ENCODE results near the gene ZNF574. TPM values are rescaled to one million over a fixed set of nuclear protein-coding genes. Genes with fewer than 3 reads are reported as not detected.

The ZNF574 gene
- total and polyA plus RNA-seq, 7 experiments from 2014 or later, result 11.2 to 32.8 (median 20.9) TPM

GRCh38 chr19:42091742-42092141, 15.8 kb downstream of the ZNF574 start:
- ChIA-PET CTCF (interaction anchor here (0.5 to 0.7 kb wide), 2 partner anchors 20 to 97 kb away, joined by 3 to 4 read pairs; no protein-coding TSS in a partner anchor), POLR2A (no interaction called here)
- DNase-seq (no peak), ATAC-seq (no peak)
- Histone ChIP-seq H3K4me3 (ENCODE audit: low read length) (no peak overlapping the region), H3K36me3 (ENCODE audit: control insufficient read depth in 2 of 3, insufficient read depth in 3 of 3, low read length in 3 of 3) (peaks cover 0 to 42% (median 19%) of the 10 kb centered on the region in 3 experiments), H3K9me3 (ENCODE audit: control insufficient read depth in 2 of 3, low read length in 3 of 3) (no peaks in the 10 kb centered on the region), H3K27ac (ENCODE audit: low read depth, low read length) (no peak overlapping the region), H3K4me1 (ENCODE audit: control insufficient read depth in 2 of 2, insufficient read depth in 2 of 2, low read length in 2 of 2) (no peaks in the 10 kb centered on the region), H3K27me3 (ENCODE audit: control insufficient read depth in 2 of 2, insufficient read depth in 2 of 2, low read length in 2 of 2) (no peaks in the 10 kb centered on the region)
- H3K9me3 Mint-ChIP-seq, result no peaks in the 10 kb centered on the region
- H3K4me1 Mint-ChIP-seq, result peaks cover 12 to 37% (median 25%) of the 10 kb centered on the region in 7 donors
- intact Hi-C loops (cut with micrococcal nuclease), result loop anchor here in 1 of 2 donors (10.0 kb wide), 1 partner anchor 57 kb away; no protein-coding TSS in a partner anchor
- H3K4me3 Mint-ChIP-seq, result no peak overlapping the region
- H3K27me3 Mint-ChIP-seq, result no peaks in the 10 kb centered on the region
- H3K36me3 Mint-ChIP-seq, result peaks cover 13 to 30% (median 14%) of the 10 kb centered on the region in 5 donors
- H3K27ac Mint-ChIP-seq, result no peak overlapping the region

- Histone ChIP-seq H3K36me3 (ENCODE audit: control insufficient read depth in 2 of 3, insufficient read depth in 3 of 3, low read length in 3 of 3) (peaks cover 0 to 47% (median 19%) of the 10 kb centered on the region in 3 experiments), H3K4me1 (ENCODE audit: control insufficient read depth in 2 of 2, insufficient read depth in 2 of 2, low read length in 2 of 2) (no peaks in the 10 kb centered on the region), H3K27me3 (ENCODE audit: control insufficient read depth in 2 of 2, insufficient read depth in 2 of 2, low read length in 2 of 2) (no peaks in the 10 kb centered on the region), H3K9me3 (ENCODE audit: control insufficient read depth in 2 of 3, low read length in 3 of 3) (no peaks in the 10 kb centered on the region), H3K27ac (ENCODE audit: low read depth, low read length) (no peak overlapping the region), H3K4me3 (ENCODE audit: low read length) (no peak overlapping the region)
- DNase-seq (peak in 5 of 9 donors; percentile 19 to 49 (median 32)), ATAC-seq (peak; percentile 77)
- Mint-ChIP-seq H3K36me3 (peaks cover 13 to 32% (median 16%) of the 10 kb centered on the region in 5 donors), H3K27me3 (no peaks in the 10 kb centered on the region), H3K27ac (peak overlapping the region in 3 of 9 donors; percentile 51 to 87 (median 75)), H3K4me3 (peak overlapping the region in 1 of 10 donors; percentile 59), H3K9me3 (no peaks in the 10 kb centered on the region), H3K4me1 (peaks cover 12 to 37% (median 25%) of the 10 kb centered on the region in 7 donors)
- POLR2A ChIA-PET, result no interaction called here
- intact Hi-C loops (cut with micrococcal nuclease), result loop anchor here in 1 of 2 donors (10.0 kb wide), 1 partner anchor 58 kb away; no protein-coding TSS in a partner anchor
- CTCF ChIA-PET, result no interaction called here
Observed at GRCh38 chr19:42092350-42092749, 16.4 kb downstream of the ZNF574 start.

GRCh38 chr19:42093505-42093904, 17.5 kb downstream of the ZNF574 start:
- ATAC-seq (no peak), DNase-seq (no peak)
- intact Hi-C loops (cut with micrococcal nuclease), result loop anchor here in 1 of 2 donors (10.0 kb wide), 1 partner anchor 59 kb away; no protein-coding TSS in a partner anchor
- Histone ChIP-seq H3K9me3 (ENCODE audit: control insufficient read depth in 2 of 3, low read length in 3 of 3) (no peaks in the 10 kb centered on the region), H3K27me3 (ENCODE audit: control insufficient read depth in 2 of 2, insufficient read depth in 2 of 2, low read length in 2 of 2) (no peaks in the 10 kb centered on the region), H3K27ac (ENCODE audit: low read depth, low read length) (no peak overlapping the region), H3K4me1 (ENCODE audit: control insufficient read depth in 2 of 2, insufficient read depth in 2 of 2, low read length in 2 of 2) (no peaks in the 10 kb centered on the region), H3K36me3 (ENCODE audit: control insufficient read depth in 2 of 3, insufficient read depth in 3 of 3, low read length in 3 of 3) (peaks cover 0 to 52% (median 19%) of the 10 kb centered on the region in 3 experiments), H3K4me3 (ENCODE audit: low read length) (no peak overlapping the region)
- no peaks in the 10 kb centered on the region for H3K9me3 Mint-ChIP-seq
- no peaks in the 10 kb centered on the region for H3K27me3 Mint-ChIP-seq
- POLR2A ChIA-PET, result no interaction called here
- peaks cover 13 to 39% (median 16%) of the 10 kb centered on the region in 5 donors for H3K36me3 Mint-ChIP-seq
- CTCF ChIA-PET, result interaction anchor here (1.6 kb wide), 1 partner anchor 16 kb away, joined by 3 read pairs; no protein-coding TSS in a partner anchor
- H3K4me1 Mint-ChIP-seq, result peaks cover 10 to 33% (median 23%) of the 10 kb centered on the region in 7 donors
- H3K4me3 Mint-ChIP-seq, result no peak overlapping the region
- H3K27ac Mint-ChIP-seq, result no peak overlapping the region

GRCh38 chr19:42093926-42094325, 18.0 kb downstream of the ZNF574 start:
- Histone ChIP-seq H3K36me3 (ENCODE audit: control insufficient read depth in 2 of 3, insufficient read depth in 3 of 3, low read length in 3 of 3) (peaks cover 0 to 56% (median 19%) of the 10 kb centered on the region in 3 experiments), H3K9me3 (ENCODE audit: control insufficient read depth in 2 of 3, low read length in 3 of 3) (no peaks in the 10 kb centered on the region), H3K4me1 (ENCODE audit: control insufficient read depth in 2 of 2, insufficient read depth in 2 of 2, low read length in 2 of 2) (no peaks in the 10 kb centered on the region), H3K27ac (ENCODE audit: low read depth, low read length) (no peak overlapping the region), H3K27me3 (ENCODE audit: control insufficient read depth in 2 of 2, insufficient read depth in 2 of 2, low read length in 2 of 2) (no peaks in the 10 kb centered on the region), H3K4me3 (ENCODE audit: low read length) (no peak overlapping the region)
- no peaks in the 10 kb centered on the region for H3K27me3 Mint-ChIP-seq
- peaks cover 13 to 40% (median 16%) of the 10 kb centered on the region in 5 donors for H3K36me3 Mint-ChIP-seq
- peak overlapping the region in 1 of 9 donors; percentile 48 for H3K27ac Mint-ChIP-seq
- ChIA-PET POLR2A (no interaction called here), CTCF (interaction anchor here (1.0 to 1.6 kb wide), 2 partner anchors 16 to 21 kb away, joined by 3 read pairs; no protein-coding TSS in a partner anchor)
- no peak for ATAC-seq
- H3K4me1 Mint-ChIP-seq, result peaks cover 7 to 29% (median 19%) of the 10 kb centered on the region in 7 donors
- DNase-seq, result no peak
- no peak overlapping the region for H3K4me3 Mint-ChIP-seq
- H3K9me3 Mint-ChIP-seq, result no peaks in the 10 kb centered on the region
- intact Hi-C loops (cut with micrococcal nuclease), result loop anchor here in 1 of 2 donors (10.0 kb wide), 1 partner anchor 59 kb away; no protein-coding TSS in a partner anchor

GRCh38 chr19:42095142-42095813, 19.3 kb downstream of the ZNF574 start:
- intact Hi-C loops (cut with micrococcal nuclease), result loop anchor here in 1 of 2 donors (10.0 kb wide), 1 partner anchor 60 kb away; no protein-coding TSS in a partner anchor
- no peak overlapping the region for H3K27ac Mint-ChIP-seq
- peaks cover 13 to 46% (median 16%) of the 10 kb centered on the region in 5 donors for H3K36me3 Mint-ChIP-seq

GRCh38 chr19:42095814-42096230, 19.9 kb downstream of the ZNF574 start:
- Histone ChIP-seq H3K4me3 (ENCODE audit: low read length) (no peak overlapping the region), H3K9me3 (ENCODE audit: control insufficient read depth in 2 of 3, low read length in 3 of 3) (no peaks in the 10 kb centered on the region), H3K4me1 (ENCODE audit: control insufficient read depth in 2 of 2, insufficient read depth in 2 of 2, low read length in 2 of 2) (no peaks in the 10 kb centered on the region), H3K27ac (ENCODE audit: low read depth, low read length) (no peak overlapping the region), H3K27me3 (ENCODE audit: control insufficient read depth in 2 of 2, insufficient read depth in 2 of 2, low read length in 2 of 2) (no peaks in the 10 kb centered on the region), H3K36me3 (ENCODE audit: control insufficient read depth in 2 of 3, insufficient read depth in 3 of 3, low read length in 3 of 3) (peaks cover 0 to 66% (median 19%) of the 10 kb centered on the region in 3 experiments)
- intact Hi-C loops (cut with micrococcal nuclease), result loop anchor here in 1 of 2 donors (10.0 kb wide), 1 partner anchor 61 kb away; no protein-coding TSS in a partner anchor
- no peak overlapping the region for H3K4me3 Mint-ChIP-seq
- H3K36me3 Mint-ChIP-seq, result peaks cover 10 to 42% (median 16%) of the 10 kb centered on the region in 5 donors
- no peak for ATAC-seq
- H3K9me3 Mint-ChIP-seq, result no peaks in the 10 kb centered on the region
- no peak for DNase-seq
- H3K4me1 Mint-ChIP-seq, result peaks cover 0 to 15% (median 7%) of the 10 kb centered on the region in 7 donors
- H3K27ac Mint-ChIP-seq, result no peak overlapping the region
- ChIA-PET POLR2A (no interaction called here), CTCF (interaction anchor here (0.7 kb wide), 1 partner anchor 1279 kb away, joined by 3 read pairs; no protein-coding TSS in a partner anchor)
- H3K27me3 Mint-ChIP-seq, result no peaks in the 10 kb centered on the region

More at GRCh38 chr19:42095142-42095813, 19.3 kb downstream of the ZNF574 start:
- ATAC-seq (no peak), DNase-seq (no peak)
- Histone ChIP-seq H3K27ac (ENCODE audit: low read depth, low read length) (no peak overlapping the region), H3K4me1 (ENCODE audit: control insufficient read depth in 2 of 2, insufficient read depth in 2 of 2, low read length in 2 of 2) (no peaks in the 10 kb centered on the region), H3K4me3 (ENCODE audit: low read length) (no peak overlapping the region), H3K9me3 (ENCODE audit: control insufficient read depth in 2 of 3, low read length in 3 of 3) (no peaks in the 10 kb centered on the region), H3K36me3 (ENCODE audit: control insufficient read depth in 2 of 3, insufficient read depth in 3 of 3, low read length in 3 of 3) (peaks cover 0 to 65% (median 19%) of the 10 kb centered on the region in 3 experiments), H3K27me3 (ENCODE audit: control insufficient read depth in 2 of 2, insufficient read depth in 2 of 2, low read length in 2 of 2) (no peaks in the 10 kb centered on the region)
- ChIA-PET POLR2A (no interaction called here), CTCF (interaction anchor here (0.7 kb wide), 1 partner anchor 1278 kb away, joined by 3 read pairs; no protein-coding TSS in a partner anchor)
- peaks cover 0 to 19% (median 12%) of the 10 kb centered on the region in 7 donors for H3K4me1 Mint-ChIP-seq
- H3K4me3 Mint-ChIP-seq, result no peak overlapping the region
- no peaks in the 10 kb centered on the region for H3K27me3 Mint-ChIP-seq
- no peaks in the 10 kb centered on the region for H3K9me3 Mint-ChIP-seq

Measured in naive thymus-derived CD4-positive, alpha-beta T cell (primary cell).